AG04450 (cell line): ENCODE data around the gene APP. TPM values are rescaled to one million over a fixed set of nuclear protein-coding genes. Genes with fewer than 3 reads are reported as not detected.

Experiments
- CTCF ChIA-PET: fragments of 300-600, 350-600 bp; formaldehyde crosslinking; extraction: SDS; loops from one replicate; lab custom pipeline; 2022; ENCODE audit warnings: antibody characterized with exemption, inconsistent platforms; lab: Charles Lee
- POLR2A ChIA-PET: fragments of 350-600 bp; formaldehyde crosslinking; extraction: SDS; loops from one replicate; lab custom pipeline; 2021; ENCODE audit warnings: antibody characterized with exemption, inconsistent platforms; lab: Yijun Ruan, JAX
- DNase-seq: peaks from one replicate; pipeline ENCODE4 v3.0.0-alpha.2; 2011; ENCODE audit warnings: low read depth, low spot score
- H3K27ac ChIP-seq: one replicate; pipeline ENCODE4 v1.5.1; 2012; ENCODE audit warnings: low read depth, low read length, control low read depth
- H3K27me3 ChIP-seq: one replicate; pipeline ENCODE4 v1.6.0; 2012; ENCODE audit warnings: low read length; ENCODE audit not compliant: control insufficient read depth, insufficient read depth
- H3K4me3 ChIP-seq: 2 replicates; pipeline ENCODE4 v1.5.1; 2011; ENCODE audit warnings: mild to moderate bottlenecking, low read depth, low read length, control low read depth
- H3K9me3 ChIP-seq: 2 replicates; pipeline ENCODE4 v1.5.1; 2012; ENCODE audit warnings: low read length; ENCODE audit not compliant: control insufficient read depth, insufficient read depth
- polyA plus RNA-seq: library from polyadenylated mRNA; depleted of rRNA; stranded (reverse); fragments of >200 nt; gene quantifications from 2 replicates; pipeline ENCODE4 v1.2.3, GENCODE V29; 2011
- TF ChIP-seq, protein P1 (sequence below): IDR thresholded peaks from 2 replicates; pipeline ENCODE4 v1.5.1; 2011; ENCODE audit warnings: low read depth, low read length, control low read depth, inconsistent platforms

Gene APP
- polyA plus RNA-seq, 1 experiment, result 870 TPM

DNA sequence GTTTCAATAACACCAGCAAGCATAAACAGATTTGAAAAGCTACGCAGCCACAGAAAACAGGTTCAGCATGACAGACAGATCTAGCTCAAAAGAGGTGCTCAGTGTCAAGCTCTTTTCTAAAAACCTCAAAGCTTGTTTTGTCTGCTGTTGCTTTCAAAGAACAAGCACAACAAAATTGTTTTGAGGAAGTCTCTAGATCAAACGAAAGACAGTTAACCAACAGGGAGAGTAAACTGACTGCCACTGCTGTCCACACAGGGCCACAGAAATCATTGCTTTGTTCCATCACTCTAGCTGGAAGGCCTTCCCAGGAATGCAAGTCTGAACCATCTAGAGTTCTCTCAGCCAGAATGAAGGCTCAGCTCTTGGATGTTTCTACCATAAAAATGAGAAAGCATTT lies 12.8 kb downstream of the APP start:
- no peak overlapping the region for H3K27ac ChIP-seq
- ChIA-PET POLR2A (no interaction called here), CTCF (interaction anchor here (1.1 to 1.7 kb wide), 4 partner anchors 11 to 262 kb away, joined by 3 to 10 read pairs (median 3); no protein-coding TSS in a partner anchor)
- TF ChIP-seq, protein P1, sequence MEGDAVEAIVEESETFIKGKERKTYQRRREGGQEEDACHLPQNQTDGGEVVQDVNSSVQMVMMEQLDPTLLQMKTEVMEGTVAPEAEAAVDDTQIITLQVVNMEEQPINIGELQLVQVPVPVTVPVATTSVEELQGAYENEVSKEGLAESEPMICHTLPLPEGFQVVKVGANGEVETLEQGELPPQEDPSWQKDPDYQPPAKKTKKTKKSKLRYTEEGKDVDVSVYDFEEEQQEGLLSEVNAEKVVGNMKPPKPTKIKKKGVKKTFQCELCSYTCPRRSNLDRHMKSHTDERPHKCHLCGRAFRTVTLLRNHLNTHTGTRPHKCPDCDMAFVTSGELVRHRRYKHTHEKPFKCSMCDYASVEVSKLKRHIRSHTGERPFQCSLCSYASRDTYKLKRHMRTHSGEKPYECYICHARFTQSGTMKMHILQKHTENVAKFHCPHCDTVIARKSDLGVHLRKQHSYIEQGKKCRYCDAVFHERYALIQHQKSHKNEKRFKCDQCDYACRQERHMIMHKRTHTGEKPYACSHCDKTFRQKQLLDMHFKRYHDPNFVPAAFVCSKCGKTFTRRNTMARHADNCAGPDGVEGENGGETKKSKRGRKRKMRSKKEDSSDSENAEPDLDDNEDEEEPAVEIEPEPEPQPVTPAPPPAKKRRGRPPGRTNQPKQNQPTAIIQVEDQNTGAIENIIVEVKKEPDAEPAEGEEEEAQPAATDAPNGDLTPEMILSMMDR, result no peak
- no peak for DNase-seq
- no peak overlapping the region for H3K4me3 ChIP-seq
- no peaks in the 10 kb centered on the region for H3K27me3 ChIP-seq
- no peaks in the 10 kb centered on the region for H3K9me3 ChIP-seq

DNA sequence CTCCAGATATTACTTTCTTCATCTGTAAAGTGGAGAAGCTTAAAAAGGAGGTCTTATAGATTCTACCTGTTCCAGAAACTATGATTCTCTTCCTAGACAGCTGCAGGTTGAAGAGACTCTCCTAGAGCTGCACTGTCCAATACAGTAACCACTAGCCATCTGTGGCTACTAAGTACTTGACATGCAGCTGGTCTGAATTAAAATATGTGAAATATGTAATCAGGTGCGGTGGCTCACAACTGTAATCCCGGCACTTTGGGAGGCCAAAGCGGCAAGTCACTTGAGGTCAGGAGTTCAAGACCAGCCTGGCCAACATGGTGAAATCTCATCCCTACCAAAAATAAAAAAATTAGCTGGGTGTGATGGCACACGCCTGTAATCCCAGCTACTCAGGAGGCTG lies 15.8 kb downstream of the APP start:
- no peak overlapping the region for H3K4me3 ChIP-seq
- CTCF ChIA-PET, result interaction anchor here (0.5 to 1.3 kb wide), 5 partner anchors 8 to 284 kb away, joined by 3 to 6 read pairs (median 3); no protein-coding TSS in a partner anchor
- no peak overlapping the region for H3K27ac ChIP-seq
- no peaks in the 10 kb centered on the region for H3K9me3 ChIP-seq
- H3K27me3 ChIP-seq, result no peaks in the 10 kb centered on the region
- no peak for DNase-seq
- POLR2A ChIA-PET, result no interaction called here
- TF ChIP-seq, protein P1, result no peak

DNA sequence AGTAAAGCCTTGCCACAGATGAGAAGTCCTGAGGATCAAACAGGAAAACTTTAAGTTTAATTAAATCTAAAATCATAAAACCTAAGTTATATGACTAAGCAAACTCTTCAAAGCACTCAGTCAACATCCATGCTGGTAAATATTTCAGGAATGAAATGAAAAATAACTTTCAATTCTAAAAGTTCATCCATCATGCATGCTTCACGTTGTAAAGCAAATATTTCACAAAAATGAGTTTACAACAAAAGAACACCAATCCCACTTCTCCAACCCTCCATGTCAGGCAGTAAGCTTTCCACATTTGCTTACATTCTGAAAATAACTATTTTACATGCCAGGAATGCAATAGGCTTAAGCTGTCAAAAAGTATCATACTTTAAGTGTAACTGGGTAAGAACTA lies 16.8 kb downstream of the APP start:
- no peak overlapping the region for H3K27ac ChIP-seq
- H3K4me3 ChIP-seq, result no peak overlapping the region
- DNase-seq, result no peak
- H3K9me3 ChIP-seq, result no peaks in the 10 kb centered on the region
- CTCF ChIA-PET, result interaction anchor here (2.1 kb wide), 1 partner anchor 258 kb away, joined by 7 read pairs; no protein-coding TSS in a partner anchor
- POLR2A ChIA-PET, result interaction anchor here (0.7 to 1.4 kb wide), 2 partner anchors 83 to 219 kb away, joined by 3 read pairs; no protein-coding TSS in a partner anchor
- TF ChIP-seq, protein P1, result no peak
- no peaks in the 10 kb centered on the region for H3K27me3 ChIP-seq

DNA sequence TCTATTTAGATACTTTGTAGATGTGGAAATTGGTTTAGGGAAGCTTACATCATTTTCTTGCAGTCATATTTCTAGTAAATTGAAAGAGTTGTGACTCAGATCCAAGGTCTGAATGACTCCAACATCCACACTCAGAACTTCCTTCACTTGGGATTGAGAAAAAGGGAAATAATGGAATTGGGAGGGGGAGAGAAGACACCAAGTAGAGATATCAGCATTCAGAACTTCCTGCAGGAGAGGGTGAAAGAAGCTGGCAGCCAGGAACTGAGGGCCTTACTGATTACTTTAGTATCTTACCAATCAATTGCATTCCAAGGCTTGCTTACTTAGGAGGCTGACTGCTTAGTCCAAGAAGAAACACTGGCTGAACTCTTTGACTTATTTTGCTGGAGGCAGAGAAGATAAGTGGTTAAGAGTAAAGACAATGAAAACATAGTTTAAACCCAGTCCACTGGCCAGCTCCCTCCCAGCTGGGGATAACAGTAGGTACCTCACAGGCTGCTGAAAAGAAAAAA lies 21.7 kb downstream of the APP start:
- ChIA-PET CTCF (no interaction called here), POLR2A (interaction anchor here (0.5 to 1.1 kb wide), 3 partner anchors 9 to 25 kb away, joined by 3 to 4 read pairs (median 3); no protein-coding TSS in a partner anchor)
- Histone ChIP-seq H3K27me3 (no peaks in the 10 kb centered on the region), H3K27ac (peak overlapping the region; percentile 76), H3K9me3 (no peaks in the 10 kb centered on the region), H3K4me3 (no peak overlapping the region)
- no peak for DNase-seq
- TF ChIP-seq, protein P1, result no peak

DNA sequence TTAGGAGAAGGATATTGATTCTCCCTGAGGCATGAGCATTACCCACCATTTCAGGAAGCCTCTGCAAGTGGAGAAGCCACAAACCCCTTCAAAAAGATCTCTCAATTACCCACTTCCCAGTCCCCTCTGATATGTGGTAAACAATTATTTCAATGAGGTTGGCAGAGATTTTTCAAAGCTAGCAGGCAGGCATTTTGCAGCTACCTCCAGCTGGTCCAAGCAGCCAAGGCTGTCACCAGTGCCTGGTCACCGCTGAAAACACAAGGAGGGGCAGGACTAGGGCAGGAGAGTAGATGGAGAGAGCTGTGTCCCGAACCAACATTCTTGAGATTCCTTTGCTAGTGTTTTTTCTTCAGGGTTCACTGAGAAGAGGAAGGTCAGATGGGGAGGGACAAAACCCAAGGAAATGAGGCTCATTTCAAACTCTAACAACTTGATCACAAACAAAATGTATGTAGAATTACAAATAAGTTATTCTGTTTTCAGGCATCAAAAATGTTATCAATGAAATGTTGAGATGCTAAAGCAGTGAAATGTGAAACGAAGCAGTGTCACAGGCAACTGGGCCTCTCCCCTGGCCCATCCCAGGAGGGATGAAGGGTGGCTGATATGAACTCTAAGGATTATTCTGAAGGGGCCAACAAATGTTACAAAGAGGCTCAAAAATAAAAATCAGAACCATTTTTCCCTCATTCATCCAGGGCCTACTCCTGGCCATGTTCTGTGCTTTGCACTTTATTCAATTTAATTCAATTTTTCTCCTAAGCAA lies 22.3 kb downstream of the APP start:
- Histone ChIP-seq H3K27me3 (no peaks in the 10 kb centered on the region), H3K9me3 (no peaks in the 10 kb centered on the region), H3K27ac (peak overlapping the region; percentile 76), H3K4me3 (no peak overlapping the region)
- ChIA-PET POLR2A (interaction anchor here (0.5 to 1.1 kb wide), 3 partner anchors 8 to 24 kb away, joined by 3 to 4 read pairs (median 3); no protein-coding TSS in a partner anchor), CTCF (no interaction called here)
- TF ChIP-seq, protein P1, result no peak
- DNase-seq, result no peak
